HG03060 (cell line): ENCODE measurements around the gene EVA1B.

ENCODE experiments used
- ATAC-seq: cut with Tn5 transposase; IDR thresholded peaks from one replicate; pipeline ENCODE4 v1.9.1; 2021; ENCODE audit warnings: low read depth, moderate number of reproducible peaks; ENCODE audit not compliant: unreplicated experiment

The EVA1B gene

DNA sequence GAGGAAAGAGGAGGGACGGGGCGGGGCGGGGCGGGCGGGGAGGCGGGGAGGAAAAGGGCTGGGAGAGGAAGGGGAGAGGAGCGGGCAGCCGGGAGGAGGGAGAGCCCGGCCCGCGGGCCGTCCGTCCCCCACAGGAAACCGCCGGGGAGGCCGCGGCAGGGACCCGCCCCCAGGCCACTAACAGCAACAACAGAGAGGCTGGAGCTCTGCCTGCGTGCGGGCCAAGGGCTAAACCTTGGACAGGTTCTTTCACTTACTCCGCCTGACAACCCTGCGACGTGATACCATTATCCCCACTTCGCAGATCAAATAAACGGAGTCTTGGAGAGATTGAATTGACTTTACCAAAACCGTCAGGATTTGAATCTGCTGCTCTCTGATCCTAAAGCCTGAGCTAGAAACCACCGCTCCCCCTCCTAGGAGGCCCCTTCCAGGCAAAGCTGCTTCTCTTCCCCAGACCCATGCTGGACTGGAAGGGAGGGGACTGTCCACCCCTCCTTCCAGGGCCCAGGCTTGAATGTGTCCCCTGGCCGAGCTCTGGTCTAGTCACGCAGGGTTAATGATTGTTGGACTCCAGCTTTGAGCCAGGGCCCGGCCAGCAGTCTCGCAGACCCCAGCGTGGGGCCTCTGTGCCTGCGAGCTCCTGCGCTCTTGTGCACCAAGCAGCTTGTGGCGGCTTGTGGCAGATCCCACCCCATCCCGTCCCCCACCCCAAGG is at the start of gene EVA1B:
TSS of gene EVA1B (minus strand) at position 10 of the 717 bp plus-strand sequence. CDS start 608 bp downstream, outside the sequence.
- ATAC-seq, result no peak

GRCh38 chr1:36372617-36373016 is 49.2 kb upstream of the EVA1B start:
- ATAC-seq, result no peak

DNA sequence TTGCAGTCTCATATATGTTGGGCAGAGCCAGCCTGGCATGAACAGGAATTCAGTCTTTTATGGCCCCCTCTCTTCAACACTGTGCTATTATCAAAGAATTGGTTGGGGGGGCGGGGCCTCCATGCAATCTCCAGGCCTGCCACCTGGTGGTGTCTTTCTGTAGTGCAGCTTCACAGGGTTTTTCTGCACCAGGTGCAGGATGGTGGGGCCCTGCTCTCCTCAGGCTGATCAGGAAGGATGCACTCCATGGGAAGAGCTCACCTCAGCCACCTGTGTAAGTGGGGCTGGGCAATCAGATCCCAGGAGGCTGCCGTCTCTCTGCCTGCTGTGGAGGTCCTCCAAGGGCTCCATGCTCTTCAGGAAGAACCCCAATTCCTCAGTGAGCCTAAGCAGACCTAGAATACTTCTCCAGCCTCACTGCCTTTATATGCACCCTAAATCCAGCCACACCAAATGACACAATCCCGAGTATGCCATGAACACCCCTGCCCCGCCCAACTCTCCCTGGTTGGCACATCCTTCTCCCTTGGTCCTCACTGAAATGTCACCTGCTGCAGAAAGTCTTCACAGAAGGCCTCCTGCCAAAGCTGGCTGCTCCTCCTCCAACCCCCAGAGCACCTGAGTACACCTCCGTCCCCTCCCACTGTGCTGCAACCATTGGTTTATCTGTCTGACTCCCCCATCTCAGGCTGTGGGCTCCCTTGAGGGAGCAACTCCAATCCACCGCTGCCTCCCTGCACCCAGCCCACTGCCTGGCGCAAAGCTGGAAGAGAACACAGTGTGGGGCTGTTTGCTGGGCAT is 45.8 kb upstream of the EVA1B start:
- no peak for ATAC-seq

DNA sequence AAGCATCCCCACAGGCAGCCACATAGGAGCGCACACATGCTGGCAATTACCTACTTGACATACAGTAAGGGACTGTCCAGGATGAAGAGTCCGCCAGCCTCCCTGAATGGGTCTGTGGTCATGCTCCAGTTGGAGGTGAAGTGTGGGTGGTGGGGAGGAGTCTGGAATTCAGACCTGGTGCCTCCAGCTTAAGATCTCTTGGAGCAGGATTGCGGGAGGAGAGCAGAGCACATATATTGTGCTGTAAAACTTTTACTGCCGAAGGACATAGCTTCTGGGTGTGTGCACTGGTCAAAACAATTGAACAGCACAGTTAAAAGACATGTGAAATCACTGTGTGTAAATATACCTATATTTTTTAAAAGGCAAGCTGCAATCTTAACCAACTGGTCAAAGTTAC is 44.4 kb upstream of the EVA1B start:
- ATAC-seq, result no peak

GRCh38 chr1:36367066-36367465 is 43.6 kb upstream of the EVA1B start:
- ATAC-seq, result no peak

DNA sequence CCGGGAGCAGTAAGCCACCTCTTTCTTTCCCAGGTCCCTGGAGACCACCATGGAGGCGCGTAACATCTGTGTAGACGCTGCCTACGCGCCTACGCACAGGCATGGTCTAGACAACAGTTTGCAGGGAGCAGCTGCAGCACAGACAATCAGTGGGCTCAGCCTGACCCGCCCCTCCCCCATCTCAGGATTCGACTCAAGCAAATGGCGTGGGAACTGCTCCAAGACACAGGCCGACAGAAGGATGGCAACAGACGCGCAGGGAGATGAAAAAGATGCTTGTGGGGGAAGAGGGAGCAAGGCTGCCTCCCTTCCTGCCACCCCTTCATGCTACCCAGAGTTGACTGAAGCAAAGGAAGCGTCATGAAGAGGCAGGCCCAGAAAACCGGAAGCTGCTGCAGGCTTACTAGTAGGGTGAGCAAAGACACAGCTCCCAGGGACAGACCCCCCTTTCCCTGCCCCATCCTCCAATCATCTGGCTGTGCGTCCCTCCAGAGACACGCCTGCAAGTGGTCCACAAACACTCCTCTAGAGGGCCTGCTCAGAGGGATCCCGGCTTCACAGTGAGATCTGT is 42.7 kb upstream of the EVA1B start:
- no peak for ATAC-seq

DNA sequence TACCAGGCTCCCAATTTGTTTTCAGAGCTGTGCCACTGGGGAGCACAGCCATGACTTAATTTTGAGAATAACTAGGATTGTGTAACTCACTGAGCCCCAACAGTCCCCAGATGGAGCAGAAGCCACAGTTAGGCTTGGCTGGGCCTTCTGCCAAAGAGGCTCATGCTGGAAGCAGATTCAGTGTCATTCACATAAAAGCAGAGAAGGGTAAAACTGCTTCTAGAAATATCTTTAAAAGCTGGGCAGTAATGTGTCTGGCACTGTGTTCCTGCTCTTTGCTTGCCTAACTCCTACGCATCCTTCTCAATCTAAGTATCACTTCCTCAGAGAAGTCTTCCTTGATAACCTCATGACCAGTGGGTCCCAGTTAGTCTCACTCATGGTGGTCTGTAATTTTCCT is 41.9 kb upstream of the EVA1B start:
- ATAC-seq, result no peak

GRCh38 chr1:36359911-36360550 is 36.6 kb upstream of the EVA1B start:
- ATAC-seq, result no peak

DNA sequence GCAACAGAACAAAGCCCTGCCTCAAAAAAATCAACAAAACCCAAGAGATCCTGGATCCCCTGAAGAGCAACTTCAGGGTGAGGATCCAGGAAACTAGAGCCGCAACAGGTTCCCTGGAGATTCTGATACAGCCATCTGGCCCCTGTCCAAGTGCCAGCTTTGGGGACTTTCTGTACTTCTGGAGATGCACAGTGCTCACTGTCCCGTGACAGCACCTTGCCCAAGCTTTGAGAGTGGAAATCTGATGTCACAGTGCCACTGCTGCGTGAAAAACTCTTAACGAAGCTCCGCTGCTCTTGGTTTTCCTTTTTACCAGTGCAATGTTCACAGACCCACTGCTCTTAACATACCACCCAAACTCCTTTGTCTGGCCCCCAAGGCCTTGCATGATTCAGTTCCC is 35.9 kb upstream of the EVA1B start:
- no peak for ATAC-seq

DNA sequence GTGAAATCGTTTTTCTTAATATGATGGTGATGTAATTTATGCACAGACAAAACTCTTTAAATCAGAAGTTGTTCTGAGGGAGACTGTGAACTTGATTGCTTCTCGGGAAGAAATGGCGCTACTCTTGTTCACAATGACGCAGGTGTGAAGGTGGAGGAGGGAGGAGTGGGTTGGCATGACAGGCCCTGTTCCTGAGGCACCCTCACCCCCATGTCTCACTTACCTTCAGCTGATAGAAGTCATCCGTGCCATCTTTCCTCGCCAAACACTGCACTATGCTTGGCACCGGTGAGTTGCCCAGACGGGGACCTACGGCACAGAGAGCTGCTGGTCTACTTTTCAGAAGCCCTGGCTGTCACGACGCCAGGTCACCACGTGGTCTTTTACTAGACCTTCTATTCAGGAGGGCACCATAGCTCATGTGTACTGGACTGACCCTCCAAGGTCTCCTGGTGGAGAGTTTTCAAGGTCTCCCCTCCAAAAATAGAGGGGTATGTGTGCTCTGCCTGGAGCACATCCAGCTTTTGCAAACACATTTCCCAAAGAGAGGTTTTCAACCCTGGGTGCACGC is 35.2 kb upstream of the EVA1B start:
- no peak for ATAC-seq

DNA sequence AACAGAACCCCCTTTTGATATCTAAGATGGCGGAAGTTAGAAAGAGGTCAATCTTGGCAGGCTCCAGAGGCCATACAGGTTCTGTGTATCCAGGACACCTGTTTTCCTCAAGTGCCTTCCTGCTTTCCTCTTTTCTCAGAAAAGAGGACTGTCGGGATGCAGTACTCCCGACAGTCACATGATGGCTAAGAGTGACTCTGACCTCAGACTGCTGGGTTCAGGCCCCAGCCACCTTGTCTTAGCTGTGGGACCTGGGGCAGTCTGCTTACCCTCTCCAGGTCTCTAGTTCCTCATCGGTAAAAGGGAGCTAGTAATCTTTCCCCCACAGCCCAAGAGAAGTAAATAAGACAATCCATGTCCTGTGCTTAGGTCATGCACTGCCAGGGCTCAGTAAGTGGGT is 32.4 kb upstream of the EVA1B start:
- no peak for ATAC-seq

- ATAC-seq, result no peak
Measured at GRCh38 chr1:36354486-36354885, 31.0 kb upstream of the EVA1B start.

- ATAC-seq, result no peak
Measured at GRCh38 chr1:36352910-36353878, 29.7 kb upstream of the EVA1B start.

GRCh38 chr1:36352125-36352909 is 28.9 kb upstream of the EVA1B start:
- no peak for ATAC-seq

- ATAC-seq, result no peak
Measured at GRCh38 chr1:36351227-36351977, 28.0 kb upstream of the EVA1B start.

GRCh38 chr1:36350659-36351226 is 27.3 kb upstream of the EVA1B start:
- ATAC-seq, result no peak

DNA sequence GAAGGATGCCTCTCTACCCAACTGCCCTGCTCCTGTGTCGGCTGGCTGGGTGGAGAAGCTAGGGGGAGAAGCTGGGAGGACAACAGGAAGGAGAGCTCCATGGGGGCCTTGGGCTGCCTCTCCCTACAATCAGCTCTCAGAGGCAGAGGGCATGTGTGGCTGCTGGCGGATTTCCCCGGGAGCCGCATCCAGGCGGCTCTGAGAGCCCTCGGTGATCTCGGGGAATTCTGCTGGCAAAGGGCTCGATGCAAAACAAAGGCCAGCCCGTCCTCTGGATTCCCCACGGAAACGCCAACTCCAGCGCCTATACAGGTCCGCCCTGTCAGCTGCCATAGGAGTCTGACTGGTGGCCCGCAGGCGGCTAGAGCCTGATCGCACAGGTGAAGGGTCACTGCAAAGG is 26.4 kb upstream of the EVA1B start:
- no peak for ATAC-seq

- peak; percentile 56 for ATAC-seq
Measured at GRCh38 chr1:36349241-36349671, 25.8 kb upstream of the EVA1B start.
